Right atrium auricular region (tissue), 2 donors: Measurements from ENCODE around the gene FOXO1. TPM values are rescaled to one million over a fixed set of nuclear protein-coding genes. Genes with fewer than 3 reads are reported as not detected.

Source experiments
- DNase-seq: peaks from one replicate; pipeline ENCODE4 v3.0.0-alpha.2; 2019; ENCODE audit warnings: low spot score
- H3K27ac ChIP-seq, 2 donors: fragments of 200-600 bp; sonication (generic); 1 replicate in 1 of 2; 2 replicates in 1 of 2; pipeline ENCODE4 v1.5.1; 2016 to 2019
- H3K27me3 ChIP-seq, 2 donors: fragments of 200-600 bp; sonication (generic); one replicate each; pipeline versions ENCODE4 v1.5.1 to v1.6.0; 2017 to 2019
- H3K36me3 ChIP-seq: fragments of 200-600 bp; sonication (generic); one replicate; pipeline ENCODE4 v1.5.1; 2016
- H3K4me1 ChIP-seq, 2 donors: fragments of 200-600 bp; sonication (generic); one replicate each; pipeline versions ENCODE4 v1.5.1 to v1.6.0; 2017 to 2019
- H3K4me3 ChIP-seq, 2 donors: fragments of 200-600 bp; sonication (generic); 1 replicate in 1 of 2; 2 replicates in 1 of 2; pipeline ENCODE4 v1.5.1; 2017 to 2019; ENCODE audit warnings: mild to moderate bottlenecking in 1 of 2, moderate library complexity in 1 of 2
- H3K9me3 ChIP-seq, 2 donors: fragments of 200-600 bp; sonication (generic); one replicate each; pipeline ENCODE4 v1.5.1; 2019
- CTCF ChIP-seq, 2 donors: fragments of 200-600 bp; sonication (generic); IDR thresholded peaks; one replicate each; pipeline ENCODE4 v1.5.1; 2019; ENCODE audit warnings: antibody characterized with exemption in 2 of 2
- total RNA-seq, 2 donors: library from RNA; depleted of rRNA; stranded (reverse); fragments of >200 nt; gene quantifications; one replicate each; pipeline ENCODE4 v1.1.0, GENCODE V29; 2016

The FOXO1 gene
- total RNA-seq, 2 donors from 2014 or later: 17.3 to 32.7 TPM

DNA sequence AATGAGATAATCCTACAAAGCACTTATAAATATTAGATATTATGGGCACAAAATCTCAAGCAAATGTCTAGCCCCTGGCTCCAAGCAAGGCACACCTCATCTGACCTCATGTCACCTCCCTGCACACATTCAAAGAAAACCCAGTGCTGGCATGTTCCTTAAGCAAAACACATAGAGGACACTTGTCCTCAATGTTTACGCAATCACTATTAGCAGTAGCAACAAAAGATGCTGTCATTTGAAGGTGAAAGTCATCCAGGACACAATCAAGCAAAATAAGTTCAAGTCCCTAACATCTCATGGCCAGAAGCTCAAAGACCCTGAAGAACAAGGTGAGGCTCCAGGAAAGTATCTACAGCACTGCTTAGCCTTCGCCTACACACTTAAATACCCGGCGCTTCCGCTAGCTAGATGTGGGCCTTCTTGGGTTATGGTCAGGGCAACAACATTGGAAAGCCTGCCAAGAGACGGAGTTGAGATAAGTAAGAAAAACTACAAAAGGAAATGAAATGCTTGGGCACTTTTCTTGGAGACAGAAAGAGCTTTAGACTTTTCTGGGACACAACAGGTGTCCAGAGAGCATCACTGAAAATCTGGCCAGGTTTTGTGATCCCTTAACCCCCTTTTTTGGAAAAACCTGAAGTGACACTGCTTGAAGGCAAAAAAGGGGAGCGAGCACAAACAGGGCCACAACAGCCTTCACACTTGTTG is 85.7 kb downstream of the FOXO1 start:
- H3K36me3 ChIP-seq: no peaks in the 10 kb centered on the region
- no peak overlapping the region for H3K27ac ChIP-seq
- H3K27me3 ChIP-seq: no peaks in the 10 kb centered on the region
- peaks cover 0 to 9% of the 10 kb centered on the region in 2 donors for H3K9me3 ChIP-seq
- DNase-seq: no peak
- H3K4me1 ChIP-seq: peaks cover 0 to 45% of the 10 kb centered on the region in 2 donors
- H3K4me3 ChIP-seq: no peak overlapping the region
- TF ChIP-seq CTCF (IDR thresholded peaks at IDR 0.05): no peak

GRCh38 chr13:40579535-40579934 is 86.9 kb downstream of the FOXO1 start:
- no peak overlapping the region for H3K4me3 ChIP-seq
- no peak for DNase-seq
- H3K4me1 ChIP-seq: peaks cover 0 to 34% of the 10 kb centered on the region in 2 donors
- no peak for TF ChIP-seq CTCF (IDR thresholded peaks at IDR 0.05)
- H3K36me3 ChIP-seq: no peaks in the 10 kb centered on the region
- H3K9me3 ChIP-seq: peaks cover 0 to 9% of the 10 kb centered on the region in 2 donors
- no peak overlapping the region for H3K27ac ChIP-seq
- no peaks in the 10 kb centered on the region for H3K27me3 ChIP-seq

GRCh38 chr13:40578055-40578454 is 88.4 kb downstream of the FOXO1 start:
- TF ChIP-seq CTCF (IDR thresholded peaks at IDR 0.05): no peak
- no peak for DNase-seq
- peaks cover 0 to 48% of the 10 kb centered on the region in 2 donors for H3K4me1 ChIP-seq

DNA sequence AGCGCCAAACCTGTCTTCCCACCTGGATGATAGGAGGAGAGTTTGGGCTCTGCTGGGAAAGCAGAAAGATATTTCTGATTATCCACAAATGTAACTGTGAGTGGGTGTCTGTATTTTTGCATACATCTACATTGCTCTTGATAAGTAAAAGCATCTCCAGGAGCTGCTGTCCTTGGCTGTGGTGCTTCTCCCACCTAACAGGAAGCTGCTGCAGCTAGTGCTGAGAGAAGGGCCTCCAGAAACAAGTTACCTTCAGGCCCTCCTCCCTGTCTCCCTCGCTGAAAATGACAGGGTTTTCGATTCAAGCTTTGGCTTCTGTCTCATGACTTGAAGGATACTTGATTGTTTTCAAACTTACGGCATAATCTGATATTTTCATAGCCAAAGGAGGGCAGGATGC is 90.1 kb downstream of the FOXO1 start:
- no peak overlapping the region for H3K27ac ChIP-seq
- H3K4me1 ChIP-seq: peaks cover 0 to 53% of the 10 kb centered on the region in 2 donors
- no peak overlapping the region for H3K4me3 ChIP-seq
- H3K36me3 ChIP-seq: no peaks in the 10 kb centered on the region
- no peaks in the 10 kb centered on the region for H3K9me3 ChIP-seq
- no peak for TF ChIP-seq CTCF (IDR thresholded peaks at IDR 0.05)
- DNase-seq: no peak
- H3K27me3 ChIP-seq: no peaks in the 10 kb centered on the region

More at GRCh38 chr13:40578055-40578454, 88.4 kb downstream of the FOXO1 start:
- no peak overlapping the region for H3K27ac ChIP-seq
- H3K36me3 ChIP-seq: no peaks in the 10 kb centered on the region
- no peak overlapping the region for H3K4me3 ChIP-seq
- peaks cover 0 to 6% of the 10 kb centered on the region in 2 donors for H3K9me3 ChIP-seq
- H3K27me3 ChIP-seq: no peaks in the 10 kb centered on the region

DNA sequence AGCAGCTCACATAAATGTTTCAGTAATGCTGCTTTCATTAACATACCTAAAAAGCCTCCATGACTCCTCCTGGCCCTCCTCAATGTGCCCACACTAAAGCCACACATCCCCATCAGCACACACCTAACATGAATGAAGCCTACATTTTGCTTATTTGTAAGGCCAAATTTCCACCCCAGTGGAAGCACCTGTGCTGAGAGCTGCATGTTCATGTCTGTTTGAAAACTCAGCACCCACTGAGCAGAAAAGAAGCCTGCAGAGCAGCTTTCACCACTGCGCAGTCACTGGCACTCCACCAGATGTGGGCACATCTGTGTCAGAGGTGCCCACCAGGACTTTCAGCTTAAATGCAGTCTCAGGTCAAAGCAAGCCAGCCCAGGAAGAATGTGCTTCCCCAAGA is 93.5 kb downstream of the FOXO1 start:
- peaks cover 0 to 55% of the 10 kb centered on the region in 2 donors for H3K4me1 ChIP-seq
- H3K27ac ChIP-seq: no peak overlapping the region

More for the DNA sequence above, 93.5 kb downstream of the FOXO1 start:
- DNase-seq: no peak
- no peaks in the 10 kb centered on the region for H3K9me3 ChIP-seq
- no peaks in the 10 kb centered on the region for H3K27me3 ChIP-seq
- TF ChIP-seq CTCF (IDR thresholded peaks at IDR 0.05): no peak
- H3K4me3 ChIP-seq: no peak overlapping the region
- H3K36me3 ChIP-seq: no peaks in the 10 kb centered on the region
